GM18873 (cell line): Measurements from ENCODE around the gene PHF20.
"Not testable (repeated sequence)": the region's sequence is repeated elsewhere in the genome, so short reads cannot be mapped to it uniquely, and the experiment has no call there.

Source experiments
- ATAC-seq: cut with Tn5 transposase; IDR thresholded peaks from one replicate; pipeline ENCODE4 v1.9.1; 2021; ENCODE audit warnings: mild to moderate bottlenecking, moderate library complexity, moderate number of reproducible peaks; ENCODE audit not compliant: unreplicated experiment, low FRiP score

PHF20 gene

DNA sequence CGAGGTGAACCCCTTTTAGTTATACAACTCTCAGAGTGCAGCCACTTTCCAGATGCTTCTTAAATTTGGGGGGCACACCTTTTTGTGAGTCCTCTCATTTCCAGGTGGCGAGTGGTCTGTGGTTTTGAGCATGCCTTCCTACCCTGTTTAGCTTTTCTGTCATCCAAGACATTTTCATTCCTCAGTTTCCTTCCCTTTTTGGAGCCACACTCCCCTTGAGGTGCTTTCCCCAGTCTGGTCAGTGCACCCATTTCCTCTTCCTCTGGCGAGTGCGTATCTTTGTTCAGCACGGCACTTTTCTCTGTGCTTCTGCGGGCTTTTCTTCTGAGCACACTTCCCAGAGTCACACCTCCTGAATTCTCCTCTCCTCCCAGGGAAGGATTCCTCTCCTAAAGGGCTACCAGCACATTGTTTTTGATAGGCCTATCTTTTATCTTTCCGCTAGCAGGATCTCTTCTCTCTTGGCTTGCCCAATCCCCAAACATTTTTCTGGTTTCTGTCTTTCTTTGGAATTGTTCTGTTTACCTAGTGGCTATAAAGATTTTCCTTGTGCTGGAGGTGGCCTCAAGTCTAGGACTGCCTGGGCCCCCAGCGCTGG lies 1.4 kb downstream of the PHF20 start:
- ATAC-seq, result no peak

DNA sequence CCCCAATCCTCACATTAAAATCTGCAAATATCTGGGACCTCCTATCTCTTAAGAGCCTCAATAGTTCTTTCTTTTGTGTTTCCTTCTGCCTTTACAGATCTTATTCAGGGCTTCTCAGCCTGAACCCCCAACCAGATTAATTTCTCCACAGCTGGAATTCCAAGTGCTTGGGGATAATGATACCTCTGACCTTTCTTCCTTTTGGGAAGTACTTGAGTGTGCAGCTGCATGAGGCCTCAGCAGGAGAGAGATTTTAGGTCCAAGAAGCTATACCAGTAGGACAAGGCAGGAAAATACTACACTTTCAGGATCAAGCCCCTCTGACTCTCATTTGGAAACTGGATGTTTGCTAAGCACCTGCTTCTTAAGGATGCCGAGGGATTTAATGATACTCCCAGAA lies 2.6 kb downstream of the PHF20 start:
- no peak for ATAC-seq

DNA sequence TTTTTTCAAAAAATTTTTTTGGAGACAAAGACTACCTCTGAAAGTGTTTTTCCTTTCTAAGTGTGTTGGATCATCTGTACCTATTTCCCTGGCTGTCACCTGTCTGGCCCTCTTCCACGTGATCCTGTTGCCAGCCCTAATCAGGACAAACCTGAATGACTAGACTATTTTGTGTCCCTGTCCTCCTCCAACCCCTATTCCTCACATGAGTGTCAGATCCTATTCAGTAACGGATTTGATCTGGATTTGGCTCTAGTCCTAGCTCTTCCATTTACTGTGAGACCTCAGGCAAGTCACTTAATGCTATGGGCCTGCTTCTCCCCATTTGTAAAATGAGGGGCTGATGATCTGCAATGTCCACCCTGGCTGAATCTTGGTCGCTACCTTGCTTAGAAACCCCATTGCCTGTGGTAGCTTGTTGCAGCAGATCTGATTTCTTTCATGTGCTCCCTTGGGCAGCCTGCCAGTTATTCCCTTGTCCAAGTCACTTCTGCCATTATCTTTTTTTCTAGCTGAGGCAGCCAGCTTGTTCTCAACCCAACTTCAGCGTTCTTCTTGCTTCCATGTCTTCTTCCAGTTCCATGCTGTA lies 4.8 kb downstream of the PHF20 start:
- no peak for ATAC-seq

DNA sequence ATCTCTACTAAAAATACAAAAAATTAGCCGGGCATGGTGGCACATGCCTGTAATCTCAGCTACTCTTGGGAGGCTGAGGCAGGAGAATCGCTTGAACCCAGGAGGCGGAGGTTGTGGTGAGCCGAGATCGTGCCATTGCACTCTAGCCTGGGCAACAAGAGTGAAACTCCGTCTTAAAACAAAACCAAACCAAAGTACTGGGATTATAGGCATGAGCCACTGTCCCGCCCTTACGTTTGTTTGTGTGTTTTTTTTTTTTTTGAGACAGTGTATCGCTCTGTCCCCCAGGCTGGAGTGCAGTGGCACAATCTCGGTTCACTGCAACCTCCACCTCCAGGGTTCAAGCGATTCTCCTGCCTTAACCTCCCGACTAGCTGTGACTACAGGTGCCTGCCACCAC lies 12.0 kb downstream of the PHF20 start:
- not testable (repeated sequence) for ATAC-seq

DNA sequence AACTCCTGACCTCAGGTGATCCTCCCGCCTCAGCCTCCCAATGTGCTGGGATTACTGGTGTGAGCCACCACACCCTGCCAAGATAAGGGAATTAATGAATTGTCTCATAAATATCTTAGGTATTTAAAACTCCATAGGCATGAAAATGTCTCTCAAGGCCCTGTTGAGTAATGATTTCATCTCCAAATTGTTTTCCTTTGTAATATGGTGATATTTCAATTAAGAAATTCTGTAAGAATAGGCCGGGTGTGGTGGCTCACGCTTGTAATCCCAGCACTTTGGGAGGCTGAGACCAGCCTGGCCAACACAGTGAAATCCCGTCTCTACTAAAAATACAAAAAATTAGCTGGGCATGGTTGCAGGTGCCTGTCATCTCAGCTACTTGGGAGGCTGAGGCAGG lies 13.7 kb downstream of the PHF20 start:
- not testable (repeated sequence) for ATAC-seq

DNA sequence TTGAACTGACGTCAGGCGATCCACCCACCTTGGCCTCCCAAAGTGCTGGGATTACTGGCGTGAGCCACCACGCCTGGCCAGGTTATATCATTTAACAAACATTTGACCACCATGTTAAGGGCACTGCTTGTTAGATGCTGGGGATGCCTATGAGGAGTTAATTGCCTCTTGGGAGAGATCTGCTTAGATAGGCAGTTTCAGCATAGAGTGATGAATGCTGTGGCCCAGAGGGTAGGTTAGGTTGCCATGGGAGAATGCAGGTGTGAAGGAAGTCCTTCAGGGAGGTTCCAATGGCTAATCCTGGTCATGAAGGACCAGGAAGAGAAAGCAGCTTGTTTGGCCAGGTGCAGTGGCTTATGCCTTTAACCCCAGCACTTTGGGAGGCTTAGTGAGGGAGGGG lies 17.0 kb downstream of the PHF20 start:
- ATAC-seq, result no peak

DNA sequence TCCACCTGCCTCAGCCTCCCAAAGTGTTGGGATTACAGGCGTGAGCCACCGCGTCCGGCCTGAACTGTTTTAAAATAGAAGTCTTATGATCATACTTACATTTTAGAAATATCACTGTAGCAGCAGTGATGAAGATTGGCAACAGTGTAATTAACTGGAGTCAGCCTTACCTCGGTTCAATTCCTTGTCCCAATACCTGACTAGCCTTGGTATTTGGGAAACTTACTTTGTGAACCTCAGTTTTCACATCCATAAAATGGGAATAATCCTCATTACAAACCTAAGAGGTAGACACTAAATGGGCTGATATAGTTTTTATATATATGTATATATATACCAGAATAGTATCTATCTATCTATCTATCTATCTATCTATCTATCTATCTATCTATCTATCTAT lies 19.3 kb downstream of the PHF20 start:
- no peak for ATAC-seq

DNA sequence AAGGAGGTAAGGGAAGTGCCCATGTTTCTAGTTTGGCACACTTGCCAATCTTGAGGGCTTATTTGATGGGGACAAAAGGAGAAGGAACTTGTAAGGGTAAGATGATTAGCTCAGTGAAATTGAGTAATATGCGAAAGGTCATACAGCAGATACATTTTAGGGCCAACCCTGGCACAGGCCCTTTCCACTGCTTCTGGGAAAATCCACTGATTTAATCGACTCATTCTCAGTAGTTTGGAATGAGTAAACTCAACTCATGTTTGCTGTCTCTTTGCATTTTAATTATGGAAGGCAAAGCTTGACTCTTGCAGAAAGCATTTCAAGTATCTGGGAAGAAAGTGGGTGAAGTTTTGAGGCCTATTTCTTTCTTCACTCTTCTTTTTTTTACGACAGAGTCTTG lies 20.0 kb downstream of the PHF20 start:
- no peak for ATAC-seq

DNA sequence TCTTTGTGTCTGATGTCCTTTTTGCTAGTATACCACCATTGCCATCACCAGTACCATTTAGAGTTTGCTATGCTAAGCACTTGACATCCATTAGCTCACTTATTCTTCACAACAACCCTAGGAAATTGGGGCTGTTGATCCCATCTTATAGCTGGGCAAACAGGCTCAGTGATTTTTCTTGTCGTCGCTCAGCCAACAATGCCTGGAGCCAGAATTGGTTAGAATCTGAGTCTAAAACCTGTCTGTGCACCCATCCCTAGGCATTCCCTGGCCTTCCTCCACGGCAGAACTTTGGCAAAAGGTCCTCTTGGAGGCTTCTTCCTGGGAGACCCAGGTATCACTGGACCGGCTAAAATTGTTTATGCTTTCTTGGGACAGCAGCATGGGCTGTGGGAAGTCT lies 20.9 kb downstream of the PHF20 start:
- no peak for ATAC-seq

DNA sequence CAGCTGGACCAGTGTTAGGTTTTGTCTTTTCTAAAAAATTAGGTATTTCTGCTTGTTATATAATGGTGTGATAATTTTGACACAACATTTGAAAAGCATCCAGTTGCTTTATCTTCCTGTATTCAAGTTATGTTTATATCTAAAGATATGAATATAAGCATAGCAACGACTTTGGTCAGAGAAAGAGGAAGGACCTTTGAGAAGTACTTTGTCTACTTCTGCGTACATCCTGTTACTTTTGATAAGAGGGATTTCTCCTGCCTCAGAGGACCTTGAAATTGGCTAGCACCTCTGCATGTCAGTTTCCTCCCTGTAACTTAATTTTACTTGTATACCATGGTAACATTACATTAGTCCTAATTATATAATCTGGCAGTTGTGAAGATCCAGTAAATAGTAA lies 24.8 kb downstream of the PHF20 start:
- ATAC-seq, result no peak

DNA sequence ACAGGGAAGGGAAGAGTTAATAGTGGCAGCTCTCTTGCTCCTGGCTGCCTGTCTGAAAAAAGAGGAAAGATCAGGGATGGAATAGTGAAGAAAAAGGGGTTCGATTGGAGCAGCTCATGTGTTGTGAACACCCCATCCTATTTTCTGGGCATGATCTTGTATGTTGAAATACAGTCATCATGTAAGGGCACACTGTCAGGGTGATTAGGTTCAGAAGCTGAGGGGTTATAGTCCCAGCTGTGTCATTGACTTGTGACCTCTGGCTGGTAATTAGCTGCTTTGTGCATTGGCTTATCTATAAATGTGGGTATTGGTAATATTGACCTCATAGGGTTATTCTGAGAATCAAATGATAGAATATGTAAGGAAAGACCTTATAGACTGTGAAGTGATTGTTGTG lies 30.1 kb downstream of the PHF20 start:
- no peak for ATAC-seq

DNA sequence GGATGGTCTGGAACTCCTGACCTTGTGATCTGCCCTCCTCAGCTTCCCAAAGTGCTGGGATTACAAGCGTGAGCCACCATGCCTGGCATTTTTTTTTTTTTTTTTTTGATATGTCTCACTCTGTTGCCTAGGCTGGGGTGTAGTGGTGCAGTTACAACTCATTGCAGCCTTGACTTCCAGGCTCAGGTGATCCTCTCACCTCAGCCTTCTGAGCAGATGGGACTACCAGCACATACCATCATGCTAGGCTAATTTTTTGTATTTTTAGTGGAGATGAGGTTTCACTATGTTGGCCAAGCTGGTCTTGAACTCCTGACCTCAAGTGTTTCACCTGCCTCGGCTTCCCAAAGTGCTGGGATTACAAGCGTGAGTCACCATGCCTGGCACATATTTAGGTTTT lies 34.3 kb downstream of the PHF20 start:
- ATAC-seq, result no peak

DNA sequence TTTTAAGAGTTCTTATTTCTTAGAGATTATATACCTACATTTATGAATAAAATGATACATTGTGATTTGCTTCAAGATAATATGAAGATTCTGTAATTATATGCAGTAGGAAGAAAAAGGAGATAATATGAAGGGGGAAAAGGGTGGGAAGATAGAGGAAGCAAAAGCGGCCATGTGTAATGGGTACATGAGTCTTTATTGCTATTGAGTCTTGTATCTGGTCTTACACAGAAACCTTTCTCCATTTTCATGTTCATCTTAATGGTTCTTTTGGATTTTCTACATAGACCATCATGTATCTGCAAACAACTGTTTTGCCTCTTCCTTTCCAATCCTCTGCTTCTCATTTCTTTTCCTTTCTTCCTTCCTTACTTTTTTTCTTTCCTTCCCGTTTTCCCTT lies 36.1 kb downstream of the PHF20 start:
- ATAC-seq, result no peak

DNA sequence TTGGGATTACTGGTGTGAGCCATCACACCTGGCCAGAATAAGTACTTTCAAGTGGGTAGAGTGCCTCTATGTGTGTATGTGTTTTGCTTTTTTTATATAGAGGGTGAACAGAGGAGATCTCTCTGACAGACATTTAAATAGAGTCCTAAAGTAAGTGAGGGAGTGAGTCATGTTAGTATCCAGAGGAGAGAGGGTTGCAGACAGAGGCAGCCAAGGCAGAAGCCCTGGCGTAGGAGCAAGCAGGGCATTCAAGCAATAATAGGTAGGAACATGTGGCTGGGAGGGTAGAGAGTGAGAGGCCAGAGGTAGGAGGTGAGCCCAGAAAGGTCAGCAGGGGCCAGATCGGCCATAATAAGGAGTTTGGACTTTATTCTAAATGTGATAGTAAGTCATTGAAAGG lies 48.9 kb downstream of the PHF20 start:
- no peak for ATAC-seq

DNA sequence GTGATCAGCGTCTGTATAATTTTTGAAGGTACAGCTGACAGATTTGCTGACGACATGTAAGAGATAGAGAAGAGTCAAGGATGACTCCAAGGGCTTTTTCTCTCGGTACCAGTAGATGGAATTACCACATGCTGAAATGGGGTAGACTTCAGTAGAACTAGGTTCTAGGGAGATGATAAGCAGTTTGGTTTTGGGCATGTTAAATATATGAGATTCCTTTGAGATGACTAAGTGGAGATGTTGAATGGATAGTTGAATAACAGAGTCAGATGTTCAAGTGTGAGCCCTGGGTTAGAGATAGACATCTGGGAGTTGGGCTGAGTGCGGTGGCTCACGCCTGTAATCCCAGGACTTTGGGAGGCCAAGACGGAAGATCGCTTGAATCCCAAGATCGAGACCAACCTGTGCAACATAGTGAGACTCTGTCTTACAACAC lies 50.0 kb downstream of the PHF20 start:
- ATAC-seq, result no peak

DNA sequence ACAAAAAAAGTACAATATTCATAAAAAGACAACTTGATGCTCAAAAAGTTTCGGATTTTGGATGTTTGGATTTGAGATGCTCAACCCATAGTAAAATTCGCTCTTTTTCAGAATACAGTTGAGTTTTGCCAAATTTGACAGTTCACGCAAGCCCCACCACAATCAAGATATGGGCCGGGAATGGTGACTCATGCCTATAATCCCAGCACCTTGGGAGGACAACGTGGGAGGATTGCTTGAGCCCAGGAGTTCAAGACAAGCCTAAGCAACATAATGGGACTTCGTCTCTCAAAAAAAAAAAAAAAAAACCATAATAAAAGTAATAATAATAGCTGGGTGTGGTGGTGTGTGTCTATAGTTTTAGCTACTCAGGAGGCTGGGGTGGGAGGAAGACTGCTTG lies 51.3 kb downstream of the PHF20 start:
- no peak for ATAC-seq

DNA sequence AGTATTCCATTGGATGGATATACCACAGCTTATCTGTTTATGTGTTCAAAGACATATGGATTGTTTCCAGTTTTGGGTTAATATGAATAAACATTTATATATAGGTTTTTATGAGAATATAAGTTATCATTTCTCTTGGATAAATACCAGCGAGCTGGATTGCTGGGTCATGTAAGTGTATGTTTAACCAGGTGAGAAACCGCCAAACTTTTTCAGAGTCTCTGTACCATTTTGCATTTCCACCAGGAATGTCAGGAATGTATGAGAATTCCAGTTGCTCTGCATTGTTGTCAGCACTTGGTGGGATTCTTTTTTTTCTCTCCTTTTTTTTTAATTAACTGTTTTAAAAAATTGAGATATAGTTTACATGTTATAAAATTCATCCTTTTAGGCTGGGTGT lies 52.1 kb downstream of the PHF20 start:
- ATAC-seq, result no peak

DNA sequence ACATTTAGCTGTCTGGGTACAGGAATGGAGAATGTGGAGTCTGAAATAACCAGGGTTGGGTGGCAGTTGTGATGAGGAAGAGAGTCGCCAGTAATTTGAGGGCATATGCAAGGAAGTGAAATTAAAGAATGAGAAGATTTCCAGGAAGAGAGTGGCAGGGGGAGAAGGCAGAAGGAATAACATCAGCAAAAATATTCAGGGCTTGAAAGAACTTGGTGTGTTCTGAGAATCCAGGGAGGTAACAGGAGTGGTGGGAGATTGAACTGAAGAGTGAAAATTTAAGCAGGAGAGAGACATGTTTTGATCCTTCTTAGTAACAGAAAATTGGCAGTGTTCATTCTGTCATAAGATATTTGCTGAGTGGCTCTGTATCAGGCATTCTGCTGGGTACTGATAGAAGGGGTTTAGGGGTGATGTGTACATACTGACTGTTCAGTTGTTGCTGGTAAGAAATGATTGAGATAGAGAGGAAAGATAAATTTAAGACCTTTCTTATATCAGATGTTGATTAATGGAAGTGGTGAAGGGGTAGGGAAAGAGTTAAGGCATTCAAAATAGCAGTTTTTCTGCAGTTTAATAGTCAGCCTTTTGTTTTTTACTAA lies 54.7 kb downstream of the PHF20 start:
- no peak for ATAC-seq

DNA sequence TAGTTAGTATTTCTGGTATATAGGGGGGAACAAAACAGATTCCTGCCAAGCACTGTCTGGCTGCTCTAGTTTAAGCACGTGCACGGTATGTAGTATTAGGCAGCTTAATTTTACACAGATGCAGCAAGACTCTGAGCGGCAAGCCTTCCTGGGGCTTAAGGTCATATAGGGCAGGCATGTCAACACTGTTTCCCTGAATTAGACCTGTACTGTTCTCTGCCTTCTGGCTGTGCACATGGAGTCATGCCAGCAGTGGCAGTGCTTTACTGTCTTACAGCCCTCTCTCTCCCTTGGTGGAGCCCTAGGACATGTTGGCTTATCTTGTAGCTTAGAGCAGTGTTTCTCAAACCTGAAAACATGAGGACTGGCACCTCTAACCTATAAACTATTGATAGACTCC lies 56.6 kb downstream of the PHF20 start:
- no peak for ATAC-seq

DNA sequence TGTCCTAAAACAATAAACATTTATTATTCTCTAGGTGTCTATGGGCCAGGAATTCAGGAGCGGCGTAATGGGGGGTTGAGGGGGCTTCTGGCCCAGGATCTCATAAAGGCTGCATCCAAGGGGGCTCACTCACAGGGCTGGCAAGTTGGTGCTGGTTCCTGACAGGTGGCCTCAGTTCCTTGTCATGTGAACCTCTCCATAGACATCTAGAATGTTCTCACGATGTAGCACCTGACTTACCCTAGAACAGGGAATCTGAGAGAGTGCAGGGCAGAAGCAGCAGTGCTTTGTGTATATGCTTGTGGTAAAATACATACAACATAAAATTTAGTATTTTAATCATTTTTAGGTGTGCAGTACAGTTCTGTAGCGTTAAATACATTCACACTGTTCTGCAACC lies 57.1 kb downstream of the PHF20 start:
- ATAC-seq, result no peak

DNA sequence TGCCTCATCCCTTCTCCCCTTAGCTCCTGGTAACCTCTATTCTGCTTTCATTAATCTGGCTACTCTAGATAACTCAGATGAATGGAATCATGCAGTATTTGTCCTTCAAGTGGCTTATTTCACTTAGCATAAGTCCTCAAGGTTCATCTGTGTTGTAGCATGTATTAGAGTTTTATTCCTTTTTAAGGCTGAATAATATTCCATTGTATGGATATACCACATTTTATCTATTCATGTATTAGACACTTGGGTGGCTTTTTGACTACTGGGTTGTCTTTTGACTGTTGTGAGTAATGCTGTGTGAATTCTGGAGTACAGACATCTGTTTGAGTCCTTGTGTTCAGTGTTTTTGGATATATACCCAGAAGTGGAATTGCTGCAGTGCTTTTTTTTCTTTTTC lies 58.4 kb downstream of the PHF20 start:
- ATAC-seq, result no peak

DNA sequence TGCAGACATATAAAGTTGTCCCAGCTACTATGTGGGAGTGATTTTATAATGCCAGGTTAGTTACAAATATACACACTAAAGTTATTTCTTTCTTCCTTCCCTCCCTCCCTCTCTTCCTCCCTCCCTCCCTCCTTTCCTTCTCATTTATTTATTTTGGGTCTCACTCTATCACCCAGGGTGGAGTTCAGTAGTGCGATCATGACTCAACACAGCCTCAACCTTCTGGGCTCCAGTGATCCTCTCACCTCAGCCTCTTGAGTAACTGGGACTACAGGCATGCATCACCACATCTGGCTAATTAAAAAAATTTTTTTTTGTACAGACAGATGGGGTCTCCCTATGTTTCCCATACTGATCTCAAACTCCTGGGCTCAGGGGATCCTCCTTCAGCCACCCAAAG lies 59.2 kb downstream of the PHF20 start:
- no peak for ATAC-seq
